ENCODE data around the gene PKD1L1. TPM values are rescaled to one million over a fixed set of nuclear protein-coding genes. Genes with fewer than 3 reads are reported as not detected.

Gene PKD1L1, protein sequence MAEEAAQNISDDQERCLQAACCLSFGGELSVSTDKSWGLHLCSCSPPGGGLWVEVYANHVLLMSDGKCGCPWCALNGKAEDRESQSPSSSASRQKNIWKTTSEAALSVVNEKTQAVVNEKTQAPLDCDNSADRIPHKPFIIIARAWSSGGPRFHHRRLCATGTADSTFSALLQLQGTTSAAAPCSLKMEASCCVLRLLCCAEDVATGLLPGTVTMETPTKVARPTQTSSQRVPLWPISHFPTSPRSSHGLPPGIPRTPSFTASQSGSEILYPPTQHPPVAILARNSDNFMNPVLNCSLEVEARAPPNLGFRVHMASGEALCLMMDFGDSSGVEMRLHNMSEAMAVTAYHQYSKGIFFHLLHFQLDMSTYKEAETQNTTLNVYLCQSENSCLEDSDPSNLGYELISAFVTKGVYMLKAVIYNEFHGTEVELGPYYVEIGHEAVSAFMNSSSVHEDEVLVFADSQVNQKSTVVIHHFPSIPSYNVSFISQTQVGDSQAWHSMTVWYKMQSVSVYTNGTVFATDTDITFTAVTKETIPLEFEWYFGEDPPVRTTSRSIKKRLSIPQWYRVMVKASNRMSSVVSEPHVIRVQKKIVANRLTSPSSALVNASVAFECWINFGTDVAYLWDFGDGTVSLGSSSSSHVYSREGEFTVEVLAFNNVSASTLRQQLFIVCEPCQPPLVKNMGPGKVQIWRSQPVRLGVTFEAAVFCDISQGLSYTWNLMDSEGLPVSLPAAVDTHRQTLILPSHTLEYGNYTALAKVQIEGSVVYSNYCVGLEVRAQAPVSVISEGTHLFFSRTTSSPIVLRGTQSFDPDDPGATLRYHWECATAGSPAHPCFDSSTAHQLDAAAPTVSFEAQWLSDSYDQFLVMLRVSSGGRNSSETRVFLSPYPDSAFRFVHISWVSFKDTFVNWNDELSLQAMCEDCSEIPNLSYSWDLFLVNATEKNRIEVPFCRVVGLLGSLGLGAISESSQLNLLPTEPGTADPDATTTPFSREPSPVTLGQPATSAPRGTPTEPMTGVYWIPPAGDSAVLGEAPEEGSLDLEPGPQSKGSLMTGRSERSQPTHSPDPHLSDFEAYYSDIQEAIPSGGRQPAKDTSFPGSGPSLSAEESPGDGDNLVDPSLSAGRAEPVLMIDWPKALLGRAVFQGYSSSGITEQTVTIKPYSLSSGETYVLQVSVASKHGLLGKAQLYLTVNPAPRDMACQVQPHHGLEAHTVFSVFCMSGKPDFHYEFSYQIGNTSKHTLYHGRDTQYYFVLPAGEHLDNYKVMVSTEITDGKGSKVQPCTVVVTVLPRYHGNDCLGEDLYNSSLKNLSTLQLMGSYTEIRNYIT (N-terminal part only)
- total RNA-seq: 0.58 TPM

GRCh38 chr7:47948141-47948790, at the start of gene PKD1L1:
TSS of gene PKD1L1 (minus strand) at chr7:47948466. CDS start at chr7:47948440, 26 bp downstream.

DNA sequence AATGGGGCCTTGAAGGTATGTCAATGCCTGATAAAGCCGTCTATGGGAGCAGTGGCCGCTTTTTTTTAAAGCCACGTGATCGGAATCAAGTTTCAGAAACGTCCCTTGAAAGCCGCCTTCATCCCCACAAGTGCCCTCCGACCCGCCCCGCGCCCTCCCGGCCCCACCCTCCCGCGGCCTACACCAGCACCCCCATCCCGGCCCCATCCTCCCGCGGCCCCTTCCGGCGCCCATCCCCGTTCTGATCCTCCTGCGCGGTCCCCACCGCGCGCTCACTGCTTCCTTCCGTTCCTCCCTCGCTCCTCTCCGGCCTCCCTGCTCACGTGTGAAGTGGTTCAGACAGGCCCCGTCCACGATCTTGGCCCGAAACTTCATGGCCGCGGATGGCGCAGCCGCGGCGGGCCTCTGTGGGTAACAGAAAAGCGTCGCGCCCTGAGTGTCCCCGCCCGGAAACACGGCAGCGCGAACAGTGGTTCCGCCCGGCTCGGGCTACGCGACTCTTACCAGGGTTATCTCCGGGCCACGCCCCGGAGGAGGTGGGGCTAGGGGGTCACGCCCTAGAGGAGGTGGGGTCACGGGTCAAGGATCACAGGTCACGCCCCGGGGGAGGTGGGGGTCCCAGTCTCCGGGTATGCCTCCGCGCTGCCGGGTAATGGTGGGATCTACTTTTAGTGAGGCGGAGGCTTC, 31.0 kb upstream of the PKD1L1 start, which contains the start of gene HUS1:
HUS1 (minus strand) TSS at position 471 of the 687 bp plus-strand sequence; CDS start at position 375, 96 bp downstream.

Other genes starting within 250 kb of the PKD1L1 start
- gene HUS1, start 31.1 kb upstream of the PKD1L1 start, total RNA-seq: 20.9 TPM
- not detected for gene SUN3, start 80.6 kb upstream of the PKD1L1 start, total RNA-seq
- 0.29 TPM for gene C7orf57, start 87.1 kb upstream of the PKD1L1 start, total RNA-seq
- 9.6 TPM for gene UPP1, start 140.8 kb upstream of the PKD1L1 start, total RNA-seq
- 3.8 TPM for gene ABCA13, start 223.0 kb upstream of the PKD1L1 start, total RNA-seq